Islet of Langerhans (tissue), 1 donor: Measurements from ENCODE around the gene CTNNBL1.

Experiments used
- FAIRE-seq: peaks from one replicate; lab custom pipeline; 2011; peaks lifted over from hg19 to GRCh38; lab: Jason Lieb, UNC

Gene CTNNBL1

GRCh38 chr20:37777012-37777950, 83.5 kb downstream of the CTNNBL1 start:
- FAIRE-seq = no peak

GRCh38 chr20:37777988-37778659, 84.3 kb downstream of the CTNNBL1 start:
- no peak for FAIRE-seq

DNA sequence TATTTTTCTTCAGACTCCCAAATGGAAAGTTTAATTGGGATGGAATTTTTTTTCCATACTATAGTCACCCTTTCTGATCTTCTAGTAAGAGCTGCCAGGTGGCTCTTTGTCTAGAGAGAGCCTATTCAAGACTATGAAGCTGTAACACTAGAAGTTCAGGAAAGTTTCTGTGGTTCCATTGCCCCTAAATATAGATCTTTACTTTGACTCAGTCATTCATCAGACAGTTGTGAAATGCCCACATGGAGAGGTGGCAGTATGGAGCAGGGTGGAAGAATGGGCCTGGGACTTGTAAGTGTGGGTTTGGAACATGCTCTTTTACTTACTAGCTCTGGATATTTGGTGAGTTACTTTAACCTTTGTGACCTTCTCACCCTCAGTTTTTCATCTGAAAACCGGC, 87.8 kb downstream of the CTNNBL1 start:
- FAIRE-seq = no peak

- no peak for FAIRE-seq
These were observed 92.2 kb downstream of the CTNNBL1 start for GRCh38 chr20:37786043-37786442.

GRCh38 chr20:37789408-37789807, 95.6 kb downstream of the CTNNBL1 start:
- FAIRE-seq = no peak

- FAIRE-seq = no peak
These were observed 97.1 kb downstream of the CTNNBL1 start for GRCh38 chr20:37790900-37791299.

DNA sequence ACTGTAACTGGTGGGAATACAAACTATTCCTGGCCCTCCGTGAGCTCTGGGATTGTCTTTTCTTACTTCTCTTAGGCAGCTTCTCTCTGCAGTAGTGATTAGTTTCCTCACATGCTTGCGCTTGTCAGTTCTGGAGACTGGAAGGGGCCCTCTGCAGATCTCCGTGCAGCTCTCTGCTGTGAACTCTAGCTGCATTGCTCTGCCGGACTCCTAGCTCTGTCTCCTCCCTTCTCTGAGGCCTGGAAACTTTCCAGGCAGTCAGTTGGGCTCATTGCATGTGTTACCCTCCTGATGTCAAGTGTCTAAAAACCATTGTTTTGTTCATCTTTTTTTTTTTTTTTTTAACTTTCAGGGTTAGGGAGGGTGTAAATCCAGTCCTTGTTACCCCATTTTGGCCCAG, 102.3 kb downstream of the CTNNBL1 start:
- FAIRE-seq = no peak

GRCh38 chr20:37796733-37797132, 102.9 kb downstream of the CTNNBL1 start:
- no peak for FAIRE-seq

DNA sequence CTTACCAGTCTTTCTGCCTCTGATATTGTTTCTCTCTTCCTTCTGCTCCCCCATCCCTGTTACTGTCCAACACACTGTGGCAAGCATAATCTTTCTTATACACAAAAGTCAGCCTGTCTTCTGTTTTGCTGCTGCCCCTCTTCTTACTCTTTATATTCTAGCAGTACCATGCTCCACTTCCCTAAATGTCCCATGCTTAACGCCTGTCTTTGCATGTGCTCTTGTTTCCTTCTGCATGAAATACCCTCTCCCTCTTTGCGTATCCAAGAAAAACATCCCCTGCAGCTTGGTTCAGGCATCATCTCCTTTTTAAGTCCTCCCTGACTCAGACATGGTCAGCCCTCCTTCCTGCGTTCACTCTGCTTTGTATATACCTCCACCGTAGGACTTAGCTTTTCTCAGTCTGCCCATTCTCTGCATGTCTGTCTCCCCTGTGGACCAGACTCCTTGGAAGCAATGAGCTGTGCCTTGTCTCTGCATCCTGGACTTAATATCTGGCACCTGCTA, 103.9 kb downstream of the CTNNBL1 start:
- no peak for FAIRE-seq

DNA sequence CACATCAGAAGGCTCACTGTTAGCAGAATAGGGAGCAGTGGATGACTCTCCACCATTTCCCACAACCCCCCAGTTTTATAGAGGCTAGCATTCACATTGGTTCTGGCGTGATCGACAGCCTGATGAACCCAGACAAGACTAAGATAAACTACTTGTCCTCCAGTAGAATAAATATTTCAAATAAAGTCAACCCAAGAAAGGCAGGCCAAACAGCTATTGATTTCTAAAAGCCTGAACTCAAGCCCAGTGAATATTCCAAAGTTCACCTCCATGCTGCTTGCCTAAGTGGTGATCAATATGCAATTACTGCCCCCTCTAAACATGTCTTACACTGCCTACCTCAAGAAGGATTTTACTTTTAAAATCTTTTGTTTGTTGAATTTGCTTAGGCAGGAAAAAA, 104.5 kb downstream of the CTNNBL1 start:
- no peak for FAIRE-seq

DNA sequence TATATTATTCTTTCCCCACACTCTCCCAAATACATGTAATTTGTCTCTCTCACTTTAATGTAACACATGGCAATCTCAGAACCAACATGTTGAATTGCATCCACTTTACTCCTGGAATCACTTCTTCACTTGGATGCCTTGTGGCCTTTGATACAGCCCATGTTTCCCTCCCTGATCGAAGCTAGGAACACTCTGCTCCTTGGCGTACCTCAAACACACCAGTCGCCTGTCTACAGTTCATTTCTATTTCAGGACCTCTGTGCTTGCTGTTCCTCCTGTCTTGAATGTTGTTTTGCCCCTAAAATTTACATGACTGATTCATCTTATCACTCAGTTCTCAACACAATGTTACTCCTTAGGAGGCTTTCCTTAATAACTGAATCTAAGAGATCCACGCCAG, 106.8 kb downstream of the CTNNBL1 start:
- FAIRE-seq = no peak

DNA sequence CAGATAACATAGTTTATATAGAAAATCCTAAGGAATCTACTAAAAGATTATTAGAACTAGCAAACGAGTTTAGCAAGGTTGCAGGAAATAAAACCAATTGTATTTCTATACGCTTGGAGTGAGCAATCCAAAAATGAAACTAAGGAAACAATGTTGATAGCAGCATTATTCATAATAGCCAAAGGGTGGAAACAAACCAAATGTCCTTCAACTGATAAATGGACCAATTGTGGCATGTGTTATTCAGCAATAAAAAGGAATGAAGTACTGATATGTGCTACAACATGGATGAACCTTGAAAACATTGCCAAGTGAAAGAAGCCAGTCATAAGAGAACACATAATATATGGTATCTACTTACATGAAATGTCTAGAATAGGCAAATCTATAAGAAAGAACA, 108.1 kb downstream of the CTNNBL1 start:
- no peak for FAIRE-seq

- no peak for FAIRE-seq
These were observed 109.8 kb downstream of the CTNNBL1 start for GRCh38 chr20:37803438-37804307.

GRCh38 chr20:37804584-37805566, 111.0 kb downstream of the CTNNBL1 start:
- FAIRE-seq = no peak

- FAIRE-seq = no peak
These were observed 113.8 kb downstream of the CTNNBL1 start for GRCh38 chr20:37807471-37808232.

GRCh38 chr20:37808233-37809070, 114.6 kb downstream of the CTNNBL1 start:
- no peak for FAIRE-seq

DNA sequence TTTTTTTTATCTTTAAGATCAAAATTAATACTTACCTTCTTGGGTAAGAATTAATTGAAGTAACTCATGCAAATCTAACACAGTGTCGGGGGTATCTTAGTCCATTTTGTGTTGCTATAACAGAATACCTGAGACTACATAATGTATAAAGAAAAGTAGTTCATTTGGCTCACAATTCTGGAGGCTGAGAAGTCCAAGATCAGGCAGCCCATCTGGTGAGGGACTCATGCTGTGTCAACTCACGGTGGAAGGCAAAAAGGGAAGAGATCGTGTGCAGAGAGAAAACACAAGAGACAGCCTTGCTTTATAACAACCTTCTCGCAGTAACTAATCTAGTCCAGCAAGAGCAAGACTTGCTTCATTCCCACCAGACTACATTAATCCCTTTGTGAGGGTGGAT, 116.2 kb downstream of the CTNNBL1 start:
- FAIRE-seq = no peak

GRCh38 chr20:37816003-37816402, 122.2 kb downstream of the CTNNBL1 start:
- no peak for FAIRE-seq

- FAIRE-seq = no peak
These were observed 122.9 kb downstream of the CTNNBL1 start for GRCh38 chr20:37816726-37817125.
